Upper lobe of left lung (tissue), 6 donors: ENCODE measurements around the gene BMPR1B. TPM values are rescaled to one million over a fixed set of nuclear protein-coding genes. Genes with fewer than 3 reads are reported as not detected.

Experiments used
- ATAC-seq, 2 donors: fragments of 200-7000 bp; cut with Tn5 transposase; one replicate each; pipeline ENCODE4 v1.9.1; 2022; ENCODE audit warnings: mild to moderate bottlenecking in 2 of 2, moderate library complexity in 2 of 2; ENCODE audit not compliant: low FRiP score in 2 of 2
- DNase-seq, 2 donors: peaks; one replicate each; pipeline ENCODE4 v3.0.0-alpha.2; 2019 to 2020
- H3K27ac ChIP-seq, 4 donors: fragments of 200-600 bp; sonication (generic); one replicate each; pipeline ENCODE4 v1.5.1; 2016 to 2019
- H3K27me3 ChIP-seq, 4 donors: fragments of 200-600 bp; sonication (generic); one replicate each; pipeline ENCODE4 v1.5.1; 2017 to 2019
- H3K36me3 ChIP-seq, 4 donors: fragments of 200-600 bp; sonication (generic); one replicate each; pipeline ENCODE4 v1.5.1; 2016 to 2019
- H3K4me1 ChIP-seq, 4 donors: fragments of 200-600 bp; sonication (generic); one replicate each; pipeline ENCODE4 v1.5.1; 2018 to 2019
- H3K4me3 ChIP-seq, 4 donors: fragments of 200-600 bp; sonication (generic); one replicate each; pipeline ENCODE4 v1.5.1; 2017 to 2019; ENCODE audit warnings: mild to moderate bottlenecking in 2 of 4, moderate library complexity in 1 of 4
- H3K9me3 ChIP-seq, 4 donors: fragments of 200-600 bp; sonication (generic); one replicate each; pipeline ENCODE4 v1.5.1; 2018 to 2019
- EP300 ChIP-seq, 4 donors: sonication (generic); formaldehyde crosslinking; IDR thresholded peaks; one replicate each; pipeline ENCODE4 v1.5.1; 2017; ENCODE audit warnings: antibody characterized with exemption in 4 of 4, control low read depth in 2 of 4
- POLR2A ChIP-seq, 4 donors: fragments of 450-650 bp; IDR thresholded peaks; one replicate each; pipeline ENCODE4 v1.5.1; 2016 to 2017; ENCODE audit warnings: antibody characterized with exemption in 4 of 4, mild to moderate bottlenecking in 2 of 4
- POLR2AphosphoS5 ChIP-seq, 2 donors: sonication (generic); formaldehyde crosslinking; IDR thresholded peaks; one replicate each; pipeline ENCODE4 v1.5.1; 2017; ENCODE audit warnings: antibody characterized with exemption in 2 of 2
- WGBS, 2 donors: methylation state at CpG; one replicate each; pipeline ENCODE4 v1.1.5; 2017 to 2018; 5-methylcytosine and 5-hydroxymethylcytosine counted together
- total RNA-seq, 6 donors: library from RNA; depleted of rRNA in 4 of 6; stranded (reverse); fragments of >200 nt in 4 of 6; gene quantifications; one replicate each; pipeline versions ENCODE4 v1.1.0 to v1.2.1, GENCODE V29; 2016 to 2021
- TF ChIP-seq, protein P1 (sequence below), 6 experiments: fragments of 450-650 bp in 4 of 6; fragments of 200-600 bp in 2 of 6; sonication (generic) in 2 of 6; IDR thresholded peaks; one replicate each; pipeline ENCODE4 v1.5.1; 2016 to 2019; ENCODE audit warnings: antibody characterized with exemption in 6 of 6
- donor health status: DM: no; HTN: no; CAD: no; lungs with moderate emphysema.
- donor health status: DM: no; HTN: yes; CAD: no; lungs with severe emphysema.

BMPR1B gene
- total RNA-seq, 6 donors from 2014 or later = 0.78 to 7.7 (median 3.5) TPM

DNA sequence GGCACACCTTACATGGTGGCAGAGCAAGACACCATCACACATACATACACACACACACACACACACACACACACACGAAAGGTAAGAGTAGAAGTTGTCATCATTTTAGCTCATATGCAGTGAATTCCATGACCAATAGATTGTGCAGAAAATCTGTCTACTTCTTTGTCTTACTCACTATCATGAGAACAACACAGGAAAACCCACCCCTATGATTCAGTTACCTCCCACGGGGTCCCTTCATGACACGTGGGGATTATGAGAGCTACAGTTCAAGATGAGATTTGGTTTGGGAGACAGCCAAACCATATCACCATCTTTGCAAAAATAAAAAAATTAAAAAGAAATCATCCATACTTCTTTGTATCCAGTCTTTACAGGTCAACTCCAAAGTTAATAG, 221.1 kb downstream of the BMPR1B start:
- DNase-seq (no peak), ATAC-seq (no peak)
- no peak overlapping the region for H3K27ac ChIP-seq
- TF ChIP-seq POLR2A (IDR thresholded peaks at IDR 0.05) (no peak), POLR2AphosphoS5 (IDR thresholded peaks at IDR 0.05) (no peak), EP300 (IDR thresholded peaks at IDR 0.05) (no peak)
- TF ChIP-seq, protein P1, sequence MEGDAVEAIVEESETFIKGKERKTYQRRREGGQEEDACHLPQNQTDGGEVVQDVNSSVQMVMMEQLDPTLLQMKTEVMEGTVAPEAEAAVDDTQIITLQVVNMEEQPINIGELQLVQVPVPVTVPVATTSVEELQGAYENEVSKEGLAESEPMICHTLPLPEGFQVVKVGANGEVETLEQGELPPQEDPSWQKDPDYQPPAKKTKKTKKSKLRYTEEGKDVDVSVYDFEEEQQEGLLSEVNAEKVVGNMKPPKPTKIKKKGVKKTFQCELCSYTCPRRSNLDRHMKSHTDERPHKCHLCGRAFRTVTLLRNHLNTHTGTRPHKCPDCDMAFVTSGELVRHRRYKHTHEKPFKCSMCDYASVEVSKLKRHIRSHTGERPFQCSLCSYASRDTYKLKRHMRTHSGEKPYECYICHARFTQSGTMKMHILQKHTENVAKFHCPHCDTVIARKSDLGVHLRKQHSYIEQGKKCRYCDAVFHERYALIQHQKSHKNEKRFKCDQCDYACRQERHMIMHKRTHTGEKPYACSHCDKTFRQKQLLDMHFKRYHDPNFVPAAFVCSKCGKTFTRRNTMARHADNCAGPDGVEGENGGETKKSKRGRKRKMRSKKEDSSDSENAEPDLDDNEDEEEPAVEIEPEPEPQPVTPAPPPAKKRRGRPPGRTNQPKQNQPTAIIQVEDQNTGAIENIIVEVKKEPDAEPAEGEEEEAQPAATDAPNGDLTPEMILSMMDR (IDR thresholded peaks at IDR 0.05) = no peak
- H3K4me3 ChIP-seq = no peak overlapping the region
- no peaks in the 10 kb centered on the region for H3K27me3 ChIP-seq
- 68 to 77% methylated on average over 3 of the region's 3 CpGs for WGBS, 2 donors
- no peaks in the 10 kb centered on the region for H3K36me3 ChIP-seq
- H3K4me1 ChIP-seq = no peaks in the 10 kb centered on the region
- H3K9me3 ChIP-seq = no peaks in the 10 kb centered on the region

DNA sequence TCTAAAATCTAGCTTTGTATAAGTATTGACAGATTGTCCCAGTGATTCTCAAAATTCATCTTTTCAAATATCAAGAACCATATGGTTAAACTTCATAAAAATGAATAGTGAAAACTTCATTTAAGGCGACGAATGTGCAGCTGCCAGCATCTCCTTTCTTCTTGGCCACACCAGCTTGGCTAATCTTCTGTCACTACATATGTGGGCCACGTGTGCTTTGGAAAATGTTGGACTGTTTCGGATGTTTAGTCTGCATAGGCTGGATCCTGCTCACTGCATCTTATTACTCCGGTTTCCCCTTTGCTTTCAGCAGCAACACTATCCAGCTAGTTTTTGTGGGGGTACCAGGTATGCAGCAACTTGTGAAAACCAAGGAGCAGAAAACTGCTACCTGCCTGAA, 221.9 kb downstream of the BMPR1B start:
- TF ChIP-seq EP300 (IDR thresholded peaks at IDR 0.05) (no peak), POLR2A (IDR thresholded peaks at IDR 0.05) (no peak), POLR2AphosphoS5 (IDR thresholded peaks at IDR 0.05) (no peak)
- TF ChIP-seq, protein P1 (IDR thresholded peaks at IDR 0.05) = no peak
- no peaks in the 10 kb centered on the region for H3K9me3 ChIP-seq
- no peak for ATAC-seq
- H3K4me1 ChIP-seq = no peaks in the 10 kb centered on the region
- no peak for DNase-seq
- H3K36me3 ChIP-seq = no peaks in the 10 kb centered on the region
- 86 to 91% methylated on average over 5 of the region's 5 CpGs for WGBS, 2 donors
- H3K27me3 ChIP-seq = no peaks in the 10 kb centered on the region
- no peak overlapping the region for H3K27ac ChIP-seq
- H3K4me3 ChIP-seq = no peak overlapping the region

GRCh38 chr4:94995684-94996394, 238.1 kb downstream of the BMPR1B start:
- TF ChIP-seq EP300 (IDR thresholded peaks at IDR 0.05) (no peak), POLR2A (IDR thresholded peaks at IDR 0.05) (no peak), POLR2AphosphoS5 (IDR thresholded peaks at IDR 0.05) (no peak)
- TF ChIP-seq, protein P1 (IDR thresholded peaks at IDR 0.05) = no peak
- DNase-seq (no peak), ATAC-seq (peak; percentile 38 to 51)
- WGBS, 2 donors = 13 to 17% methylated on average over 10 of the region's 10 CpGs
- Histone ChIP-seq H3K27ac (no peak overlapping the region), H3K27me3 (no peaks in the 10 kb centered on the region), H3K4me1 (peaks cover 0 to 5% (median 4%) of the 10 kb centered on the region in 4 donors), H3K4me3 (no peak overlapping the region), H3K36me3 (no peaks in the 10 kb centered on the region), H3K9me3 (no peaks in the 10 kb centered on the region)

DNA sequence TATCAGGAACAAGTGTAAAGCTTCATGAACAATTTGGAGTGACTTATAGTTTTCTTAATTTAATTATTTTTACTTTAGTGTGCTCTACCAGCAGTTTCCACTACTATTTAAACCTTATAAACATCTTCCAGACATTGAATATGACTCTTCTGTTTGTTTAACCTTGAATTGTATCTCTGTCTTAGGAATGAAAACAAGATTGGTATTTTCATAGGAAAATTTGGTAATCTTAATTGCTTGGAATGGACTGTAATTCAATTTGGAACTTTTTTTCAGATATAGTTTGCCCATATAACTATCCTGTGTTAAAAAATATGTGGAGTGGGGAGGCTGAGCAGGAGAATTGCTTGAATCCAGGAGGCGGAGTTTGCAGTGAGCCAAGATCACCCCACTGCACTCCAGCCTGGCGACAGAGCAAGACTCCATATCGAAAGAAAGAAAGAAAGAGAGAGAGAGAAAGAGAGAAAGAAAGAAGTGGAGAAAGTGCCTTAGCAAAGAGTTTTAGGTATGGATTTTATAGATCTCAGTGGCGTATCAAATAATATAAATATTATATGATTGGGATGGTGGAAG, 242.4 kb downstream of the BMPR1B start:
- Histone ChIP-seq H3K36me3 (no peaks in the 10 kb centered on the region), H3K9me3 (no peaks in the 10 kb centered on the region), H3K4me1 (peaks cover 0 to 5% (median 4%) of the 10 kb centered on the region in 4 donors), H3K4me3 (no peak overlapping the region), H3K27ac (no peak overlapping the region), H3K27me3 (no peaks in the 10 kb centered on the region)
- TF ChIP-seq POLR2A (IDR thresholded peaks at IDR 0.05) (no peak), POLR2AphosphoS5 (IDR thresholded peaks at IDR 0.05) (no peak), EP300 (IDR thresholded peaks at IDR 0.05) (no peak)
- TF ChIP-seq, protein P1 (IDR thresholded peaks at IDR 0.05) = no peak
- ATAC-seq (no peak), DNase-seq (no peak)
- 78 to 86% methylated on average over 4 of the region's 4 CpGs for WGBS, 2 donors

DNA sequence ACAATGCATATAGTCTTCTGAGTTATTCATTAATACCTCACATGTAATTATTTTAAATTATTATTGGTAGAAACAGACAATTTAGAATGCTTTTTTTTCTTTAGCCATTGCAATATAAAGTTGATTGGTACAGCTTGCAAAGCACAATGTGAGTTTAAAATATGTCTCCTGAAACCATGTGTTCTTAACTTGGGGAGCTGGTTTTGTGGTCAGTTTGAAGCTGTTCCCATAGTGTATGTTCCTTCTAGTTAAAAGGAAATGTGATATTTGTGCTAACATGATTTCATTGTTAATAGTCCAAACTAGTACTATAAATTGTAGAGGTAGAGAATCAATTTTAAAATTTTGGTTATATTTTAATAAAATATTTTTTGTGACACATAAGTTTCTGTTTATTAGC, 247.2 kb downstream of the BMPR1B start:
- Histone ChIP-seq H3K36me3 (no peaks in the 10 kb centered on the region), H3K4me1 (no peaks in the 10 kb centered on the region), H3K4me3 (no peak overlapping the region), H3K9me3 (no peaks in the 10 kb centered on the region), H3K27me3 (no peaks in the 10 kb centered on the region), H3K27ac (no peak overlapping the region)
- no peak for TF ChIP-seq POLR2A (IDR thresholded peaks at IDR 0.05)
- TF ChIP-seq, protein P1 (IDR thresholded peaks at IDR 0.05) = no peak
- TF ChIP-seq EP300 (IDR thresholded peaks at IDR 0.05) = no peak
- TF ChIP-seq POLR2AphosphoS5 (IDR thresholded peaks at IDR 0.05) = no peak
- DNase-seq (no peak), ATAC-seq (no peak)
